Measurements from ENCODE around the gene LRRC43. TPM values are rescaled to one million over a fixed set of nuclear protein-coding genes. Genes with fewer than 3 reads are reported as not detected.

Gene LRRC43
- total RNA-seq, 1 experiment from 2014 or later = 0.46 TPM

- Mint-ChIP-seq H3K4me3 (no peak overlapping the region), H3K27ac (peak overlapping the region in 1 of 3 experiments; percentile 20; a peak in 1 of 7 replicates), H3K36me3 (ENCODE audit: insufficient read depth in 1 of 3, low read depth in 3 of 3) (peaks cover 24 to 44% (median 40%) of the 10 kb centered on the region in 3 experiments; a peak in 6 of 7 replicates), H3K4me1 (peaks cover 25 to 30% of the 10 kb centered on the region in 2 experiments), H3K27me3 (ENCODE audit: low read depth) (peaks cover 33% of the 10 kb centered on the region), H3K9me3 (no peaks in the 10 kb centered on the region)
- Histone ChIP-seq H2BK20ac (ENCODE audit: low read depth, low read length, poor library complexity, severe bottlenecking) (no peak overlapping the region), H3K4ac (ENCODE audit: low read depth, low read length) (no peak overlapping the region), H4K8ac (replicated peaks; ENCODE audit: insufficient read length, low read depth, low read length) (no peak overlapping the region), H3K23ac (ENCODE audit: insufficient read length, low read depth, low read length) (no peak overlapping the region), H3K14ac (ENCODE audit: insufficient read depth, low read length) (no peak overlapping the region), H2AFZ (ENCODE audit: low read length) (no peak overlapping the region), H3K23me2 (ENCODE audit: insufficient read length, low read depth, low read length, poor library complexity, severe bottlenecking) (peaks cover 7% of the 10 kb centered on the region), H2AK5ac (ENCODE audit: insufficient read length, low read length) (no peak overlapping the region), H3T11ph (ENCODE audit: low read length) (no peak overlapping the region), H2BK5ac (ENCODE audit: insufficient read length, low read length) (no peak overlapping the region), H3K4me2 (ENCODE audit: insufficient read depth, insufficient read length, low read length) (no peak overlapping the region), H3K9me3 (ENCODE audit: control insufficient read depth, low read depth, low read length) (no peaks in the 10 kb centered on the region), H2BK15ac (ENCODE audit: low read depth, low read length) (no peak overlapping the region), H4K20me1 (ENCODE audit: control insufficient read depth, insufficient read depth, insufficient read length) (no peaks in the 10 kb centered on the region), H4K91ac (ENCODE audit: insufficient read length, low read depth, low read length) (no peak overlapping the region), H3K18ac (ENCODE audit: insufficient read length, low read depth, low read length) (no peak overlapping the region), H4K5ac (ENCODE audit: insufficient read length, low read depth, low read length) (no peak overlapping the region), H3K27ac (ENCODE audit: insufficient read length, low read depth, low read length) (no peak overlapping the region), H2BK12ac (ENCODE audit: insufficient read length, low read depth, low read length) (no peak overlapping the region), H3K9ac (ENCODE audit: extremely low read depth, insufficient read length, low read length) (no peak overlapping the region), H3K56ac (ENCODE audit: insufficient read length, low read depth, low read length) (no peak overlapping the region), H3K4me1 (ENCODE audit: insufficient read depth, low read length) (no peaks in the 10 kb centered on the region; the same call in 1 of the 2 replicates), H3K79me1 (ENCODE audit: insufficient read depth, low read depth, low read length, poor library complexity, severe bottlenecking) (no peaks in the 10 kb centered on the region), H2BK120ac (ENCODE audit: low read depth, low read length, poor library complexity, severe bottlenecking) (no peak overlapping the region), H3K79me2 (ENCODE audit: insufficient read depth, low read length) (no peaks in the 10 kb centered on the region), H3K27me3 (ENCODE audit: insufficient read depth, low read length) (peaks cover 4% of the 10 kb centered on the region; the same call in 1 of the 2 replicates)
- no peak for DNase-seq
- no CpG with 5 or more reads among the region's 8 CpGs for WGBS (ENCODE audit: extremely low coverage, insufficient read length, low lambda C conversion rate)
- TF ChIP-seq, protein P1, sequence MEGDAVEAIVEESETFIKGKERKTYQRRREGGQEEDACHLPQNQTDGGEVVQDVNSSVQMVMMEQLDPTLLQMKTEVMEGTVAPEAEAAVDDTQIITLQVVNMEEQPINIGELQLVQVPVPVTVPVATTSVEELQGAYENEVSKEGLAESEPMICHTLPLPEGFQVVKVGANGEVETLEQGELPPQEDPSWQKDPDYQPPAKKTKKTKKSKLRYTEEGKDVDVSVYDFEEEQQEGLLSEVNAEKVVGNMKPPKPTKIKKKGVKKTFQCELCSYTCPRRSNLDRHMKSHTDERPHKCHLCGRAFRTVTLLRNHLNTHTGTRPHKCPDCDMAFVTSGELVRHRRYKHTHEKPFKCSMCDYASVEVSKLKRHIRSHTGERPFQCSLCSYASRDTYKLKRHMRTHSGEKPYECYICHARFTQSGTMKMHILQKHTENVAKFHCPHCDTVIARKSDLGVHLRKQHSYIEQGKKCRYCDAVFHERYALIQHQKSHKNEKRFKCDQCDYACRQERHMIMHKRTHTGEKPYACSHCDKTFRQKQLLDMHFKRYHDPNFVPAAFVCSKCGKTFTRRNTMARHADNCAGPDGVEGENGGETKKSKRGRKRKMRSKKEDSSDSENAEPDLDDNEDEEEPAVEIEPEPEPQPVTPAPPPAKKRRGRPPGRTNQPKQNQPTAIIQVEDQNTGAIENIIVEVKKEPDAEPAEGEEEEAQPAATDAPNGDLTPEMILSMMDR (conservative IDR thresholded peaks at IDR 0.05) = no peak
Observed at GRCh38 chr12:122207391-122207790, 24.5 kb downstream of the LRRC43 start.
